AG04450 (cell line): ENCODE results near the gene ZNF428. TPM values are rescaled to one million over a fixed set of nuclear protein-coding genes. Genes with fewer than 3 reads are reported as not detected.

Experiments
- CTCF ChIA-PET: fragments of 300-600, 350-600 bp; formaldehyde crosslinking; extraction: SDS; loops from one replicate; lab custom pipeline; 2022; ENCODE audit warnings: antibody characterized with exemption, inconsistent platforms; lab: Charles Lee
- POLR2A ChIA-PET: fragments of 350-600 bp; formaldehyde crosslinking; extraction: SDS; loops from one replicate; lab custom pipeline; 2021; ENCODE audit warnings: antibody characterized with exemption, inconsistent platforms; lab: Yijun Ruan, JAX
- DNase-seq: peaks from one replicate; pipeline ENCODE4 v3.0.0-alpha.2; 2011; ENCODE audit warnings: low read depth, low spot score
- H3K27ac ChIP-seq: one replicate; pipeline ENCODE4 v1.5.1; 2012; ENCODE audit warnings: low read depth, low read length, control low read depth
- H3K27me3 ChIP-seq: one replicate; pipeline ENCODE4 v1.6.0; 2012; ENCODE audit warnings: low read length; ENCODE audit not compliant: control insufficient read depth, insufficient read depth
- H3K4me3 ChIP-seq: 2 replicates; pipeline ENCODE4 v1.5.1; 2011; ENCODE audit warnings: mild to moderate bottlenecking, low read depth, low read length, control low read depth
- H3K9me3 ChIP-seq: 2 replicates; pipeline ENCODE4 v1.5.1; 2012; ENCODE audit warnings: low read length; ENCODE audit not compliant: control insufficient read depth, insufficient read depth
- polyA plus RNA-seq: library from polyadenylated mRNA; depleted of rRNA; stranded (reverse); fragments of >200 nt; gene quantifications from 2 replicates; pipeline ENCODE4 v1.2.3, GENCODE V29; 2011
- TF ChIP-seq, protein P1 (sequence below): IDR thresholded peaks from 2 replicates; pipeline ENCODE4 v1.5.1; 2011; ENCODE audit warnings: low read depth, low read length, control low read depth, inconsistent platforms

The ZNF428 gene
- polyA plus RNA-seq, 1 experiment, result 18.7 TPM

DNA sequence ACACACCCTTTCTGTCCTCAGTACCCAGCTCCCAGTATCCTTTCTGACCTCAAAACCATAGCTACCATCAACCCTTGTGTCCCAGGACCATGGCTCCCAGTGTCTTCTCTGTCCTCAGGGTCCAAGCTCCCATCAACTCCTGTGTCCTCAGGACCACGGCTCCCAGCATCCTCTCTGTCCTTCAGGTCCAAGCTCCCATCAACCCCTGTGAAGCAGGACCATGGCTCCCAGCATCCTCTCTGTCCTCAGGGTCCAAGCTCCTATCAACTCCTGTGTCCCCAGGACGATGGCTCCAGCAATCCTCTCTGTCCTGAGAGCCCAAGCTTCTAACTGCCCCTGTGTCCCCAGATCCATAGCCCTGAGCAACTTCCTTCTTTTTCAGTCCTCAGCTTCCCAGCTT lies 21.9 kb upstream of the ZNF428 start:
- DNase-seq, result no peak
- Histone ChIP-seq H3K27me3 (peaks cover 24% of the 10 kb centered on the region), H3K27ac (no peak overlapping the region), H3K4me3 (no peak overlapping the region), H3K9me3 (no peaks in the 10 kb centered on the region)
- ChIA-PET CTCF (no interaction called here), POLR2A (no interaction called here)
- TF ChIP-seq, protein P1, sequence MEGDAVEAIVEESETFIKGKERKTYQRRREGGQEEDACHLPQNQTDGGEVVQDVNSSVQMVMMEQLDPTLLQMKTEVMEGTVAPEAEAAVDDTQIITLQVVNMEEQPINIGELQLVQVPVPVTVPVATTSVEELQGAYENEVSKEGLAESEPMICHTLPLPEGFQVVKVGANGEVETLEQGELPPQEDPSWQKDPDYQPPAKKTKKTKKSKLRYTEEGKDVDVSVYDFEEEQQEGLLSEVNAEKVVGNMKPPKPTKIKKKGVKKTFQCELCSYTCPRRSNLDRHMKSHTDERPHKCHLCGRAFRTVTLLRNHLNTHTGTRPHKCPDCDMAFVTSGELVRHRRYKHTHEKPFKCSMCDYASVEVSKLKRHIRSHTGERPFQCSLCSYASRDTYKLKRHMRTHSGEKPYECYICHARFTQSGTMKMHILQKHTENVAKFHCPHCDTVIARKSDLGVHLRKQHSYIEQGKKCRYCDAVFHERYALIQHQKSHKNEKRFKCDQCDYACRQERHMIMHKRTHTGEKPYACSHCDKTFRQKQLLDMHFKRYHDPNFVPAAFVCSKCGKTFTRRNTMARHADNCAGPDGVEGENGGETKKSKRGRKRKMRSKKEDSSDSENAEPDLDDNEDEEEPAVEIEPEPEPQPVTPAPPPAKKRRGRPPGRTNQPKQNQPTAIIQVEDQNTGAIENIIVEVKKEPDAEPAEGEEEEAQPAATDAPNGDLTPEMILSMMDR, result no peak

DNA sequence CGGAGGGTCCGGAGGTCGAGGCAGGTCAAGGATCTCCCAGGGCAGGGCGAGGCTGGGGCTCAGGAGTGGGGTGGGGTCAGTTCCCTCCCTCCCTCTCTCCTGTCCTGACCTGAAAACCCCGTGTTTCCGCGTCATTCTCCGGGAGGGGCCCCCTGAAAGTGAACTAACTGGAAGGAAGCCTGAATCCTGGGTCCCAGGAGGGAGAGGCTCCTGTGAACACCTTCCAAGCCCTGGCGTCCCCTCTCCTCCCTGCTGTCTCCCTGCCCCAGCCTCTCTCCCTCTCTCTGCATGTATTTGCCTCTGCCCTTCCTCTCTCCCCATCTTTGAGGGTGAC lies 21.0 kb upstream of the ZNF428 start:
- H3K27ac ChIP-seq, result no peak overlapping the region
- ChIA-PET POLR2A (no interaction called here), CTCF (no interaction called here)
- peaks cover 24% of the 10 kb centered on the region for H3K27me3 ChIP-seq
- no peak for DNase-seq
- H3K9me3 ChIP-seq, result no peaks in the 10 kb centered on the region
- H3K4me3 ChIP-seq, result peak overlapping the region; percentile 64
- TF ChIP-seq, protein P1, result no peak

DNA sequence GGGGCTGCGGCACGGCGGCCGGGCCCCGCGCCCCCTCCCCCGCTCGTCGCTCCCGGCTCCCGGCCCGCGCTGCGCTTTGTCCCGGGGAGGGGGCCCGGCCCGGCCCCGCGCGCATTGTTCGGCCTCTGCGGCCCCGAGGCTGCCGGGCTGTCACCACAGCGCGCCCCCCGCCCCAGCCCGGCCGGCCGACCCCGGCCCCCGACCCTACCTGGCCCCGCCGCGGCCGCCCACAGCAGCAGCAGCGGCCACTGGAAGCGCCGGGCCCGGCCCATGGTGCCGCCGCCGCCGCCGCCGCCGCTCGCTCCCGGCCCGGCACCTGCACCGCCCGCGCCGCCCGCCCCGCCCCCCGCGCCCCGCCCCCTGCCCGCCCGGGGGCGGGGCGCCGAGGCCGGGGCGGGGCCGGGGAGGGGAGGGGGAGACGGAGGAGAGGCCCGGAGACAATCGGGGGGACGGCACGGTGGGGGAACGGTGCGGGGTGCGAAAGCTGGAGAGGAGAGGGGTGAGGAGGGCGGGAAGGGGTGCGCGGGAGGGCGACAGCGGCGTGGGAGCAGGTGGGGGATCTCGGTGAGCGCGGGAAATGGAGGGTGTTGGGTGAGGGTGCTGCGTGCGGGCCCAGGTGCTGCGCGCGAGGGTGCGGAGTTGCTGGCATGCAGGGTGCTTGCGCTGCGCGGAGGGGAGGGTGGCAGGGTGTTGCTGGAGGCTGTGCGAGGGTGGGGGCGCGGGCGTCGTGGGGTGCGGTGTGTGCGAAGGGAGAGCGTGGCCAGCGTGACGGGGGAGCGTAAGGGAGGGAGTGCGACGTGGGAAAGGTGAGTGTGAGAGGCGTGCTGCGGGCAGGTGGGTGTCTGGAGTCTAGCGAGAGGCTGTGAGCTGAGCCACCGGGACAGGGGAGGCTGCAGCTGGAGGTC lies 20.3 kb upstream of the ZNF428 start, which contains the start of gene CADM4:
Gene CADM4, minus strand, starts transcription at position 332 of the 905 bp plus-strand sequence. Its CDS starts 60 bp downstream, at position 272.
- TF ChIP-seq, protein P1, result no peak
- CTCF ChIA-PET, result no interaction called here
- Histone ChIP-seq H3K27ac (no peak within 1 kb of the TSS), H3K9me3 (no peaks in the 10 kb centered on the region), H3K4me3 (peak within 1 kb of the TSS; percentile 64), H3K27me3 (peaks cover 25% of the 10 kb centered on the region)
- DNase-seq, result no peak
- POLR2A ChIA-PET, result no interaction called here

DNA sequence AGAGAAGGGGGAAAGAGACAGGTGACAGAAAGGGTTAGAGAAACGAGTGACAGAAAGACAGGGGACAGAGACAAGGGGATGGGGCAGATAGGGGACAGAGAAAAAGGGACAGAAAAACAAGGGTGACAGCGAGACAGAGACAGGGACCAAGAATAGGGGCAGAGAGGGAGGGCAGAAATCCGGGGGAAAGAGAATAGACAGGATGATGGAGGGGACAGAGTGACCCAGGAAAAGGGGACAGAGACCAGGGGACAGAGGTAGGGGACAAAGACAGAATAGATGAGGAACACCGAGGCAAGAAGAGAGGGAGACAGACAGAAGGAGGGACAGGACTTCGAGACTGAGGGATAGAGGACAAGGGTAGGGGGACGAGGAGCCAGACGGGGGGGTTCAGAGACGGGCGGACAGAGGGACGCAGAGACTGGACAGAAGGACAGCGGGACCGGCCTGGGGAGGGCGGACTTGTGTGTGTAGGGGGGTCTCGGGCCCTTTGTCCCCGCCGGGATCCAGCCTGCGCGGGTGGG lies 19.6 kb upstream of the ZNF428 start:
- Histone ChIP-seq H3K27ac (no peak overlapping the region), H3K27me3 (peaks cover 30% of the 10 kb centered on the region), H3K4me3 (peak overlapping the region; percentile 48), H3K9me3 (no peaks in the 10 kb centered on the region)
- ChIA-PET CTCF (no interaction called here), POLR2A (no interaction called here)
- no peak for DNase-seq
- TF ChIP-seq, protein P1, result no peak
